Neuron (in vitro differentiated cells): Measurements from ENCODE around the gene SRSF6.
"Not testable (repeated sequence)": the region's sequence is repeated elsewhere in the genome, so short reads cannot be mapped to it uniquely, and the experiment has no call there.

ENCODE experiments used
- H2AFZ ChIP-seq: one replicate; pipeline ENCODE4 v1.6.1; 2013; ENCODE audit warnings: low read depth, mild to moderate bottlenecking, inconsistent platforms, low read length, moderate library complexity
- H3K27me3 ChIP-seq: one replicate; pipeline ENCODE4 v1.6.1; 2013; ENCODE audit warnings: low read length; ENCODE audit not compliant: insufficient read depth
- H3K36me3 ChIP-seq: one replicate; pipeline ENCODE4 v1.6.1; 2013; ENCODE audit warnings: low read length; ENCODE audit not compliant: insufficient read depth
- H3K4me1 ChIP-seq: one replicate; pipeline ENCODE4 v1.6.1; 2013; ENCODE audit warnings: low read length; ENCODE audit not compliant: insufficient read depth
- H3K4me3 ChIP-seq: 2 replicates; pipeline ENCODE4 v1.5.1; 2013; ENCODE audit warnings: mild to moderate bottlenecking, low read length, moderate library complexity
- H3K9me3 ChIP-seq: one replicate; pipeline ENCODE4 v1.6.1; 2013; ENCODE audit warnings: low read length

The SRSF6 gene

DNA sequence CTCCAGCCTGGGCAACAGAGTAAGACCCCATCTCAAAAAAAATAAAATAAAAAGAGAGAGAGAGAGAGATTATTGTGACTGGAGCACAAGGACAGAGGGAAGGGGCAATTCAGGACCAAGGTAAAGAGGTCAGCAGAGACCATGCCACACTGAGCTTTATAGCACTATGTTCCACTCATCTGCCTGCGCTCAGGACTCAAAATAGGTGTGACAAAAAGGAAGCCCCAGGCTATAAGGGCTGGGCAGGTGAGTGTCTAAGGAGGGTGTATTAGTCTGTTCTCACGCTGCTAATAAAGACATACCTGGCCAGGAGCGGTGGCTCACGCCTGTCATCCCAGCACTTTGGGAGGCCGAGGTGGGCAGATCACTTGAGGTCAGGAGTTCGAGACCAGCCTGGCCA, 23.1 kb upstream of the SRSF6 start:
- Histone ChIP-seq H3K4me3 (no peak overlapping the region), H3K27me3 (no peaks in the 10 kb centered on the region), H2AFZ (no peak overlapping the region)

GRCh38 chr20:43438578-43439316, 18.9 kb upstream of the SRSF6 start:
- no peaks in the 10 kb centered on the region for H3K9me3 ChIP-seq
- H3K27me3 ChIP-seq = no peaks in the 10 kb centered on the region

More for the DNA sequence above, 23.1 kb upstream of the SRSF6 start:
- Histone ChIP-seq H3K36me3 (no peaks in the 10 kb centered on the region), H3K9me3 (no peaks in the 10 kb centered on the region), H3K4me1 (no peaks in the 10 kb centered on the region)

DNA sequence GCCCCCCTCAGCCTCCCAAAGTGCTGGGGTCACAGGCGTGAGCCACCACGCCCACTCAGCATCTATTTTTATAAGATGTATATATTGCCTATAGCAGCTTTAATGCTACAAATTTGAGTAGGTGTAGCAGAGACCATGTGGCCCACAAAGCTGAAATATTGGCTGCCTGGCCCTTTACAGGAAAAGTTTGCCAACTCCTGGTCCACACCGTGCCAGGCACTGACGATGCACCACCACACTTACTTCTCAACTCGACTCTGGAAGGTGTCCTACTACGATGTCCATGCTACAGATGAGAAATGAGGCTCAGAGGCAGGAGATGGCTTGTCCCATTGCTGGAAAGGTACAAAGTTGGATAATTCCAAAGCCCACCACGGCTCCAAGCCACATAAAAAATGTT, 17.2 kb upstream of the SRSF6 start:
- Histone ChIP-seq H3K36me3 (no peaks in the 10 kb centered on the region), H3K4me3 (no peak overlapping the region), H3K9me3 (no peaks in the 10 kb centered on the region), H3K27me3 (no peaks in the 10 kb centered on the region), H3K4me1 (no peaks in the 10 kb centered on the region), H2AFZ (no peak overlapping the region)

More at GRCh38 chr20:43438578-43439316, 18.9 kb upstream of the SRSF6 start:
- no peaks in the 10 kb centered on the region for H3K36me3 ChIP-seq
- H2AFZ ChIP-seq = no peak overlapping the region
- H3K4me3 ChIP-seq = no peak overlapping the region
- H3K4me1 ChIP-seq = no peaks in the 10 kb centered on the region

DNA sequence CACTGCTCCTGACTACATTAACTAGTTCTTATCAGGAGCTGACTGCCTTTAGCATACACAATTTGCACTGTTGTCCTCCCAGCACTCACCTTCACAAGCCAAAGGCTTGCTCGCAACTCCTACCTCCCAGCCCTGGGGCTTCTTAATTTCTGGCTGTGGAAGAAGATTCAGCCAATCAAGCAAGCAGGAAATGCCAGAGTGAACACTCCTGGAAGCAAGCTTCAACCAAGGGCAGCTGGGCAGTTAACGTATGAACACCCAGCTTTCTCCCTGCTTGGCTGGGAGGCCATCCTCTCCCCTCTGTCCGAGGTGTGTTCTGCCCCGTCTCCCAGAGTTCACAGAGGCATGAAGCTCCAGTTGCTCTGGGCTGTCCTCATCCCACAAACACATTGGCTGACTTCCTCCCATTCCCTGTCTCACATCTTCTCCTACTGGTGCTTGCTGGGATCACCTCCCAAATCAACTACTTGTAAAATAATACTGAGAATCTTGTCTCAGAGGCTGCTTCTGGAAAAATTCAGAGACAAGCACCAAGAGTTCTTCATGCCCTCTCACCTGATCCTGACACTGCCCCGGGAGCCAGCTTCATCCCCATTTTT, 15.3 kb upstream of the SRSF6 start:
- H3K36me3 ChIP-seq = no peaks in the 10 kb centered on the region
- no peak overlapping the region for H3K4me3 ChIP-seq
- H2AFZ ChIP-seq = no peak overlapping the region
- no peaks in the 10 kb centered on the region for H3K4me1 ChIP-seq
- no peaks in the 10 kb centered on the region for H3K27me3 ChIP-seq
- H3K9me3 ChIP-seq = no peaks in the 10 kb centered on the region

- Histone ChIP-seq H3K4me1 (no peaks in the 10 kb centered on the region), H3K36me3 (no peaks in the 10 kb centered on the region), H3K9me3 (no peaks in the 10 kb centered on the region), H3K4me3 (no peak overlapping the region), H2AFZ (no peak overlapping the region), H3K27me3 (no peaks in the 10 kb centered on the region)
Observed at GRCh38 chr20:43444107-43444506, 13.6 kb upstream of the SRSF6 start.

DNA sequence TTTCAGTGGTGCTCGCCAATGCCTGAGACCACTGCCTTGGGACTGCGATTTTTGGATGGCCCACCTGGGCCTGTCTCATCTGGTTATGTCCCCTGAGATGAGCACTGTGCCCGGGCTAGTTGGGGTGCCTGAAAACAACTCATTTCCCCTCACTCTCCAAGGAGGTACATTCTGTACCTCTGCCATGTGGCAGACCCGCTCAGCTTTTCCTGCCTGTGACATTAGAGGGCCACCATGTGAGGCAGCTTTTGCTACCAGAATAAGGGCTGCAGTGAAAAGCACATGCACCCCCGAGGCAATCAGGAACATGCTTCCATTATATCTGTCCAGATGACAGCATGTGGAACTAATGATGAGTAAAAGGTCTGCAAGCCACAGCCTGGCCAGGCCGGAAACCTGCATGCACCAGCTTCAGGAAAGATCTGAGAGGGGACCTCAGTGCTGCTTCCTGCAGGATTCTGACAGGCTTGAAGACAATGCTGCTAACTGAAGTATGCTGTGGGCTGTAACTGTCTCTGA, 11.3 kb upstream of the SRSF6 start:
- H3K27me3 ChIP-seq = no peaks in the 10 kb centered on the region
- no peak overlapping the region for H2AFZ ChIP-seq
- H3K4me1 ChIP-seq = no peaks in the 10 kb centered on the region
- H3K4me3 ChIP-seq = no peak overlapping the region
- no peaks in the 10 kb centered on the region for H3K9me3 ChIP-seq
- H3K36me3 ChIP-seq = no peaks in the 10 kb centered on the region

- H3K9me3 ChIP-seq, H3K36me3 ChIP-seq, H2AFZ ChIP-seq, H3K27me3 ChIP-seq, H3K4me1 ChIP-seq, H3K4me3 ChIP-seq: not testable (repeated sequence)
Observed at GRCh38 chr20:43448431-43448747, 9.3 kb upstream of the SRSF6 start.

GRCh38 chr20:43448748-43449535, 8.8 kb upstream of the SRSF6 start:
- Histone ChIP-seq H3K9me3 (no peaks in the 10 kb centered on the region), H3K4me3 (no peak overlapping the region), H3K4me1 (no peaks in the 10 kb centered on the region), H3K36me3 (no peaks in the 10 kb centered on the region), H3K27me3 (no peaks in the 10 kb centered on the region), H2AFZ (no peak overlapping the region)

GRCh38 chr20:43450841-43451799, 6.6 kb upstream of the SRSF6 start:
- no peaks in the 10 kb centered on the region for H3K9me3 ChIP-seq
- H3K4me3 ChIP-seq = no peak overlapping the region
- no peaks in the 10 kb centered on the region for H3K27me3 ChIP-seq
- no peaks in the 10 kb centered on the region for H3K36me3 ChIP-seq
- H3K4me1 ChIP-seq = no peaks in the 10 kb centered on the region
- no peak overlapping the region for H2AFZ ChIP-seq

- Histone ChIP-seq H2AFZ (no peak overlapping the region), H3K36me3 (no peaks in the 10 kb centered on the region), H3K9me3 (no peaks in the 10 kb centered on the region), H3K27me3 (no peaks in the 10 kb centered on the region), H3K4me3 (no peak overlapping the region), H3K4me1 (no peaks in the 10 kb centered on the region)
Observed at GRCh38 chr20:43452404-43453126, 5.1 kb upstream of the SRSF6 start.

GRCh38 chr20:43456252-43456651, 1.4 kb upstream of the SRSF6 start:
- not testable (repeated sequence) for H3K27me3 ChIP-seq, H3K4me1 ChIP-seq, H2AFZ ChIP-seq, H3K9me3 ChIP-seq
- Histone ChIP-seq H3K36me3 (peaks cover 24% of the 10 kb centered on the region), H3K4me3 (peak overlapping the region; percentile 89)
